K562 (cell line): Measurements from ENCODE around the gene KRI1. TPM values are rescaled to one million over a fixed set of nuclear protein-coding genes. Genes with fewer than 3 reads are reported as not detected.
A peak's percentile ranks its signal among the peaks of the same experiment; 100 is the strongest.

Source experiments
- ATF1 ChIP-seq, 2 experiments: fragments of 450-650 bp in 1 of 2; IDR thresholded peaks; 2 replicates each; pipeline ENCODE4 v1.6.1; 2016; ENCODE audit warnings: missing compliant biosample characterization in 1 of 2, missing genetic modification characterization in 1 of 2
- EGR1 ChIP-seq: fragments of 450-650 bp; conservative IDR thresholded peaks from 2 replicates; pipeline ENCODE4 v1.6.1; 2017; ENCODE audit warnings: mild to moderate bottlenecking
- MEIS2 ChIP-seq: fragments of 450-650 bp; IDR thresholded peaks from 2 replicates; pipeline ENCODE4 v1.6.1; 2014; ENCODE audit warnings: mild to moderate bottlenecking; ENCODE audit not compliant: partially characterized antibody
- RBBP5 ChIP-seq: fragments of 200-600 bp; sonication (generic); IDR thresholded peaks from 2 replicates; pipeline ENCODE4 v1.6.1; 2012; ENCODE audit warnings: borderline replicate concordance, mild to moderate bottlenecking, low read length, control low read depth, inconsistent platforms; ENCODE audit not compliant: insufficient read depth, poor library complexity, severe bottlenecking
- SMARCE1 ChIP-seq: fragments of 450-650 bp; IDR thresholded peaks from 2 replicates; pipeline ENCODE4 v1.7.1; 2016; ENCODE audit warnings: mild to moderate bottlenecking
- SPI1 ChIP-seq: IDR thresholded peaks from 2 replicates; pipeline ENCODE4 v1.6.1; 2011; ENCODE audit warnings: low read depth, low read length, control low read depth, borderline replicate concordance
- STAT6 ChIP-seq: sonication (generic); formaldehyde crosslinking; IDR thresholded peaks from 2 replicates; pipeline ENCODE4 v1.8.1; 2023; ENCODE audit warnings: mild to moderate bottlenecking, missing genetic modification reagents
- TARDBP ChIP-seq: fragments of 450-650 bp; IDR thresholded peaks from 2 replicates; pipeline ENCODE4 v1.6.1; 2016
- YBX1 ChIP-seq: fragments of 450-650 bp; IDR thresholded peaks from 2 replicates; pipeline ENCODE4 v1.7.1; 2016; ENCODE audit warnings: mild to moderate bottlenecking
- ZBTB7A ChIP-seq: IDR thresholded peaks from 2 replicates; pipeline ENCODE4 v1.6.1; 2011; ENCODE audit warnings: low read depth, mild to moderate bottlenecking, low read length, moderate library complexity, borderline replicate concordance; ENCODE audit not compliant: control insufficient read depth
- ZNF449 ChIP-seq: fragments of 250-450 bp; sonication (Bioruptor Pico); IDR thresholded peaks from 2 replicates; pipeline ENCODE4 v1.8.0; 2022; ENCODE audit warnings: moderate library complexity, mild to moderate bottlenecking, inconsistent platforms
- polyA plus RNA-seq, 8 experiments: library from polyadenylated mRNA; depleted of rRNA in 4 of 8; stranded (reverse) in 5 of 8; unstranded in 3 of 8; fragments of >200 nt; fragmentation: Nextera tagmentation in 2 of 8; fragmentation: Illumina TruSeq in 1 of 8; extraction: Ambion mirVana in 2 of 8; extraction: Trizol in 1 of 8; gene quantifications; 2 replicates each; pipeline versions ENCODE4 v1.2.1 to v1.2.3, GENCODE V29; 2011 to 2014; ENCODE audit warnings: inconsistent platforms in 1 of 8, missing spikeins in 1 of 8
- total RNA-seq, 7 experiments: library from RNA; depleted of rRNA in 6 of 7; stranded (reverse); fragments of >200 nt in 6 of 7; fragmentation: Illumina TruSeq in 2 of 7; extraction: Trizol in 2 of 7; gene quantifications; 2 replicates each; pipeline versions ENCODE4 v1.2.1 to v1.2.3, GENCODE V29; 2011 to 2021; ENCODE audit warnings: low replicate concordance in 1 of 7
- TF ChIP-seq, protein P1 (sequence below): fragments of 450-650 bp; IDR thresholded peaks from 2 replicates; pipeline ENCODE4 v1.6.1; 2016; ENCODE audit warnings: low read depth
- TF ChIP-seq, protein P2 (sequence below): fragments of 450-650 bp; formaldehyde crosslinking; IDR thresholded peaks from 2 replicates; pipeline ENCODE4 v1.4.0; 2022; ENCODE audit warnings: missing genetic modification characterization

Gene KRI1
- total and polyA plus RNA-seq, 9 of the 15 experiments (the other 6 are each of a cell fraction or from before 2014, with no cell fraction given) = 1.1 to 50.7 (median 24.7) TPM

- TF ChIP-seq, protein P1, sequence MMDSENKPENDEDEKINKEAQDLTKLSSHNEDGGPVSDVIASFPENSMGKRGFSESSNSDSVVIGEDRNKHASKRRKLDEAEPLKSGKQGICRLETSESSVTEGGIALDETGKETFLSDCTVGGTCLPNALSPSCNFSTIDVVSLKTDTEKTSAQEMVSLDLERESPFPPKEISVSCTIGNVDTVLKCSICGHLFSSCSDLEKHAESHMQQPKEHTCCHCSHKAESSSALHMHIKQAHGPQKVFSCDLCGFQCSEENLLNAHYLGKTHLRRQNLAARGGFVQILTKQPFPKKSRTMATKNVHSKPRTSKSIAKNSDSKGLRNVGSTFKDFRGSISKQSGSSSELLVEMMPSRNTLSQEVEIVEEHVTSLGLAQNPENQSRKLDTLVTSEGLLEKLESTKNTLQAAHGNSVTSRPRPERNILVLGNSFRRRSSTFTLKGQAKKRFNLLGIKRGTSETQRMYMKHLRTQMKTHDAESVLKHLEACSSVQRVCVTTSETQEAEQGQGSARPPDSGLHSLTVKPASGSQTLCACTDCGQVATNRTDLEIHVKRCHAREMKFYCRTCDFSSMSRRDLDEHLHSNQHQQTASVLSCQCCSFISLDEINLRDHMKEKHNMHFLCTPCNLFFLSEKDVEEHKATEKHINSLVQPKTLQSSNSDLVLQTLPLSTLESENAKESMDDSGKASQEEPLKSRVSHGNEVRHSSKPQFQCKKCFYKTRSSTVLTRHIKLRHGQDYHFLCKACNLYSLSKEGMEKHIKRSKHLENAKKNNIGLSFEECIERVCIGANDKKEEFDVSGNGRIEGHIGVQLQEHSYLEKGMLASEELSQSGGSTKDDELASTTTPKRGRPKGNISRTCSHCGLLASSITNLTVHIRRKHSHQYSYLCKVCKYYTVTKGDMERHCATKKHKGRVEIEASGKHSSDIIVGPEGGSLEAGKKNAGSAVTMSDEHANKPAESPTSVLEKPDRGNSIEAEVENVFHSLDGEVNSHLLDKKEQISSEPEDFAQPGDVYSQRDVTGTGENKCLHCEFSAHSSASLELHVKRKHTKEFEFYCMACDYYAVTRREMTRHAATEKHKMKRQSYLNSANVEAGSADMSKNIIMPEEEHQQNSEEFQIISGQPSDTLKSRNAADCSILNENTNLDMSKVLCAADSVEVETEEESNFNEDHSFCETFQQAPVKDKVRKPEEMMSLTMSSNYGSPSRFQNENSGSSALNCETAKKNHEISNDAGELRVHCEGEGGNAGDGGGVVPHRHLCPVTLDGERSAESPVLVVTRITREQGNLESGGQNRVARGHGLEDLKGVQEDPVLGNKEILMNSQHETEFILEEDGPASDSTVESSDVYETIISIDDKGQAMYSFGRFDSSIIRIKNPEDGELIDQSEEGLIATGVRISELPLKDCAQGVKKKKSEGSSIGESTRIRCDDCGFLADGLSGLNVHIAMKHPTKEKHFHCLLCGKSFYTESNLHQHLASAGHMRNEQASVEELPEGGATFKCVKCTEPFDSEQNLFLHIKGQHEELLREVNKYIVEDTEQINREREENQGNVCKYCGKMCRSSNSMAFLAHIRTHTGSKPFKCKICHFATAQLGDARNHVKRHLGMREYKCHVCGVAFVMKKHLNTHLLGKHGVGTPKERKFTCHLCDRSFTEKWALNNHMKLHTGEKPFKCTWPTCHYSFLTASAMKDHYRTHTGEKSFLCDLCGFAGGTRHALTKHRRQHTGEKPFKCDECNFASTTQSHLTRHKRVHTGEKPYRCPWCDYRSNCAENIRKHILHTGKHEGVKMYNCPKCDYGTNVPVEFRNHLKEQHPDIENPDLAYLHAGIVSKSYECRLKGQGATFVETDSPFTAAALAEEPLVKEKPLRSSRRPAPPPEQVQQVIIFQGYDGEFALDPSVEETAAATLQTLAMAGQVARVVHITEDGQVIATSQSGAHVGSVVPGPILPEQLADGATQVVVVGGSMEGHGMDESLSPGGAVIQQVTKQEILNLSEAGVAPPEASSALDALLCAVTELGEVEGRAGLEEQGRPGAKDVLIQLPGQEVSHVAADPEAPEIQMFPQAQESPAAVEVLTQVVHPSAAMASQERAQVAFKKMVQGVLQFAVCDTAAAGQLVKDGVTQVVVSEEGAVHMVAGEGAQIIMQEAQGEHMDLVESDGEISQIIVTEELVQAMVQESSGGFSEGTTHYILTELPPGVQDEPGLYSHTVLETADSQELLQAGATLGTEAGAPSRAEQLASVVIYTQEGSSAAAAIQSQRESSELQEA = no peak
- TF ChIP-seq SMARCE1 = peak; percentile 59; the same call in 1 of the 2 replicates
- TF ChIP-seq RBBP5 = peak; percentile 55
- TF ChIP-seq MEIS2 = peak; percentile 56
- TF ChIP-seq YBX1 = no peak
- TF ChIP-seq ATF1 (CRISPR knock-in tag; IDR thresholded peaks at IDR 0.05) = no peak
- peak; percentile 13; the same call in 1 of the 2 replicates for TF ChIP-seq ATF1 (tag; IDR thresholded peaks at IDR 0.05)
- peak; percentile 37; the same call in 1 of the 2 replicates for TF ChIP-seq ZBTB7A
- TF ChIP-seq, protein P2, sequence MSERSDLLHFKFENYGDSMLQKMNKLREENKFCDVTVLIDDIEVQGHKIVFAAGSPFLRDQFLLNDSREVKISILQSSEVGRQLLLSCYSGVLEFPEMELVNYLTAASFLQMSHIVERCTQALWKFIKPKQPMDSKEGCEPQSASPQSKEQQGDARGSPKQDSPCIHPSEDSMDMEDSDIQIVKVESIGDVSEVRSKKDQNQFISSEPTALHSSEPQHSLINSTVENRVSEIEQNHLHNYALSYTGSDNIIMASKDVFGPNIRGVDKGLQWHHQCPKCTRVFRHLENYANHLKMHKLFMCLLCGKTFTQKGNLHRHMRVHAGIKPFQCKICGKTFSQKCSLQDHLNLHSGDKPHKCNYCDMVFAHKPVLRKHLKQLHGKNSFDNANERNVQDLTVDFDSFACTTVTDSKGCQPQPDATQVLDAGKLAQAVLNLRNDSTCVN (CRISPR knock-in tag) = 0 out of 2 replicates have a peak, but pooled peaks have one; percentile 33
- TF ChIP-seq SPI1 = peak; percentile 38; the same call in 1 of the 2 replicates
- TF ChIP-seq STAT6 (CRISPR knock-in tag) = no peak
- 0 out of 2 replicates have a peak, but pooled peaks have one; percentile 34 for TF ChIP-seq ZNF449 (CRISPR knock-in tag)
- no peak for TF ChIP-seq TARDBP
- peak; percentile 81 for TF ChIP-seq EGR1
Measured at GRCh38 chr19:10517760-10518443, 47.9 kb downstream of the KRI1 start (continued).
